ENCODE measurements around the gene CELF4.

CELF4 gene

GRCh38 chr18:37199741-37200140 lies 365.9 kb downstream of the CELF4 start:
- no peak overlapping the region for H3K9ac ChIP-seq (ENCODE audit: low read depth in 1 of 2, low read length in 2 of 2)
- H3K4me3 ChIP-seq (ENCODE audit: low read length in 2 of 2) = no peak overlapping the region
- H3K9me3 ChIP-seq (ENCODE audit: control insufficient read depth in 2 of 2, low read length in 2 of 2) = no peaks in the 10 kb centered on the region
- H3K27me3 ChIP-seq (ENCODE audit: control insufficient read depth in 2 of 2, insufficient read depth in 2 of 2, low read length in 2 of 2) = no peaks in the 10 kb centered on the region
- H3K4me1 ChIP-seq (ENCODE audit: control insufficient read depth in 2 of 2, insufficient read depth in 2 of 2, low read length in 2 of 2) = no peaks in the 10 kb centered on the region
- H3K27ac ChIP-seq (ENCODE audit: low read depth in 2 of 2, low read length in 2 of 2) = no peak overlapping the region
- H3K36me3 ChIP-seq (ENCODE audit: control insufficient read depth in 2 of 2, insufficient read depth in 2 of 2, low read length in 2 of 2) = no peaks in the 10 kb centered on the region

Data from mucosa of rectum (tissue), 2 donors.